ENCODE results near the gene ASXL1. TPM values are rescaled to one million over a fixed set of nuclear protein-coding genes. Genes with fewer than 3 reads are reported as not detected.
A peak's percentile ranks its signal among the peaks of the same experiment; 100 is the strongest.
"Not testable (repeated sequence)": the region's sequence is repeated elsewhere in the genome, so short reads cannot be mapped to it uniquely, and the experiment has no call there.

Gene ASXL1
- total RNA-seq, 1 donor from 2014 or later: 142 TPM

GRCh38 chr20:32463642-32464400 is 105.7 kb downstream of the ASXL1 start:
- no peak overlapping the region for H3K27ac Mint-ChIP-seq
- no peaks in the 10 kb centered on the region for H3K4me1 Mint-ChIP-seq
- intact Hi-C loops (cut with micrococcal nuclease): no loop called here
- no peaks in the 10 kb centered on the region for H3K27me3 Mint-ChIP-seq
- no peaks in the 10 kb centered on the region for H3K9me3 Mint-ChIP-seq
- no peak for DNase-seq
- no peak overlapping the region for H3K4me3 Mint-ChIP-seq
- no peaks in the 10 kb centered on the region for H3K36me3 Mint-ChIP-seq (ENCODE audit: low read depth)

- Mint-ChIP-seq H3K36me3 (ENCODE audit: low read depth) (no peaks in the 10 kb centered on the region), H3K4me3 (no peak overlapping the region), H3K27ac (no peak overlapping the region), H3K27me3 (no peaks in the 10 kb centered on the region), H3K9me3 (no peaks in the 10 kb centered on the region), H3K4me1 (no peaks in the 10 kb centered on the region)
- intact Hi-C loops (cut with micrococcal nuclease): no loop called here
- DNase-seq: no peak
Observed at GRCh38 chr20:32464401-32465091, 106.4 kb downstream of the ASXL1 start.

- Mint-ChIP-seq H3K27me3 (no peaks in the 10 kb centered on the region), H3K27ac (no peak overlapping the region), H3K36me3 (ENCODE audit: low read depth) (no peaks in the 10 kb centered on the region), H3K9me3 (no peaks in the 10 kb centered on the region), H3K4me1 (no peaks in the 10 kb centered on the region), H3K4me3 (no peak overlapping the region)
- DNase-seq: no peak
- intact Hi-C loops (cut with micrococcal nuclease): no loop called here
Observed at GRCh38 chr20:32465092-32465900, 107.2 kb downstream of the ASXL1 start.

GRCh38 chr20:32465901-32466675 is 108.0 kb downstream of the ASXL1 start:
- H3K27ac Mint-ChIP-seq; H3K9me3 Mint-ChIP-seq; H3K4me1 Mint-ChIP-seq; DNase-seq; intact Hi-C loops (cut with micrococcal nuclease); H3K36me3 Mint-ChIP-seq (ENCODE audit: low read depth); H3K27me3 Mint-ChIP-seq; H3K4me3 Mint-ChIP-seq: not testable (repeated sequence)

- intact Hi-C loops (cut with micrococcal nuclease): no loop called here
- Mint-ChIP-seq H3K36me3 (ENCODE audit: low read depth) (no peaks in the 10 kb centered on the region), H3K4me3 (no peak overlapping the region), H3K9me3 (no peaks in the 10 kb centered on the region), H3K4me1 (no peaks in the 10 kb centered on the region), H3K27me3 (no peaks in the 10 kb centered on the region), H3K27ac (no peak overlapping the region)
- no peak for DNase-seq
Observed at GRCh38 chr20:32466739-32467505, 108.8 kb downstream of the ASXL1 start.

GRCh38 chr20:32467506-32468312 is 109.6 kb downstream of the ASXL1 start:
- H3K27ac Mint-ChIP-seq: no peak overlapping the region
- intact Hi-C loops (cut with micrococcal nuclease): no loop called here
- H3K27me3 Mint-ChIP-seq: no peaks in the 10 kb centered on the region
- no peak for DNase-seq
- no peaks in the 10 kb centered on the region for H3K9me3 Mint-ChIP-seq
- no peak overlapping the region for H3K4me3 Mint-ChIP-seq
- H3K36me3 Mint-ChIP-seq (ENCODE audit: low read depth): no peaks in the 10 kb centered on the region
- H3K4me1 Mint-ChIP-seq: no peaks in the 10 kb centered on the region

- H3K27ac Mint-ChIP-seq: no peak overlapping the region
Observed at GRCh38 chr20:32468313-32468640, 110.1 kb downstream of the ASXL1 start.

GRCh38 chr20:32468860-32469259 is 110.7 kb downstream of the ASXL1 start:
- no peak overlapping the region for H3K4me3 Mint-ChIP-seq
- H3K27me3 Mint-ChIP-seq: no peaks in the 10 kb centered on the region
- no peak overlapping the region for H3K27ac Mint-ChIP-seq
- H3K9me3 Mint-ChIP-seq: no peaks in the 10 kb centered on the region
- no peaks in the 10 kb centered on the region for H3K4me1 Mint-ChIP-seq
- no peak for DNase-seq
- intact Hi-C loops (cut with micrococcal nuclease): no loop called here
- H3K36me3 Mint-ChIP-seq (ENCODE audit: low read depth): no peaks in the 10 kb centered on the region

More at GRCh38 chr20:32468313-32468640, 110.1 kb downstream of the ASXL1 start:
- no peak for DNase-seq
- intact Hi-C loops (cut with micrococcal nuclease): no loop called here
- Mint-ChIP-seq H3K36me3 (ENCODE audit: low read depth) (no peaks in the 10 kb centered on the region), H3K27me3 (no peaks in the 10 kb centered on the region), H3K9me3 (no peaks in the 10 kb centered on the region), H3K4me3 (no peak overlapping the region), H3K4me1 (no peaks in the 10 kb centered on the region)

- DNase-seq: peak; percentile 67
- Mint-ChIP-seq H3K4me1 (no peaks in the 10 kb centered on the region), H3K27ac (no peak overlapping the region), H3K27me3 (no peaks in the 10 kb centered on the region), H3K9me3 (no peaks in the 10 kb centered on the region), H3K4me3 (no peak overlapping the region), H3K36me3 (ENCODE audit: low read depth) (no peaks in the 10 kb centered on the region)
- intact Hi-C loops (cut with micrococcal nuclease): no loop called here
Observed at GRCh38 chr20:32470025-32470861, 112.1 kb downstream of the ASXL1 start.

GRCh38 chr20:32470940-32471339 is 112.8 kb downstream of the ASXL1 start:
- Mint-ChIP-seq H3K27me3 (no peaks in the 10 kb centered on the region), H3K36me3 (ENCODE audit: low read depth) (no peaks in the 10 kb centered on the region), H3K4me3 (no peak overlapping the region), H3K4me1 (no peaks in the 10 kb centered on the region), H3K27ac (no peak overlapping the region), H3K9me3 (no peaks in the 10 kb centered on the region)
- DNase-seq: no peak
- intact Hi-C loops (cut with micrococcal nuclease): no loop called here

- Mint-ChIP-seq H3K36me3 (ENCODE audit: low read depth) (no peaks in the 10 kb centered on the region), H3K4me1 (peaks cover 7% of the 10 kb centered on the region), H3K9me3 (no peaks in the 10 kb centered on the region), H3K4me3 (no peak overlapping the region), H3K27me3 (no peaks in the 10 kb centered on the region), H3K27ac (no peak overlapping the region)
- intact Hi-C loops (cut with micrococcal nuclease): no loop called here
- DNase-seq: no peak
Observed at GRCh38 chr20:32472581-32473207, 114.6 kb downstream of the ASXL1 start.
